GM03348 (cell line): ENCODE results near the gene APP.

Experiments
- DNase-seq: peaks from one replicate; pipeline ENCODE4 v3.0.0; 2012; ENCODE audit warnings: low spot score

The APP gene

GRCh38 chr21:25977068-25977611 is 193.4 kb downstream of the APP start:
- DNase-seq = no peak

GRCh38 chr21:25974964-25975363 is 195.6 kb downstream of the APP start:
- no peak for DNase-seq

- DNase-seq = no peak
These were observed 200.2 kb downstream of the APP start for GRCh38 chr21:25970254-25970930.

GRCh38 chr21:25967901-25968438 is 202.6 kb downstream of the APP start:
- DNase-seq = no peak

- no peak for DNase-seq
These were observed 203.2 kb downstream of the APP start for GRCh38 chr21:25967181-25967900.

GRCh38 chr21:25965951-25966707 is 204.4 kb downstream of the APP start:
- DNase-seq = no peak

- no peak for DNase-seq
These were observed 205.6 kb downstream of the APP start for GRCh38 chr21:25964926-25965325.

GRCh38 chr21:25964015-25964414 is 206.6 kb downstream of the APP start:
- DNase-seq = no peak

GRCh38 chr21:25963181-25963580 is 207.4 kb downstream of the APP start:
- DNase-seq = no peak

- no peak for DNase-seq
These were observed 209.5 kb downstream of the APP start for GRCh38 chr21:25961042-25961441.

- no peak for DNase-seq
These were observed 210.2 kb downstream of the APP start for GRCh38 chr21:25960402-25960801.

GRCh38 chr21:25959799-25960198 is 210.8 kb downstream of the APP start:
- no peak for DNase-seq

GRCh38 chr21:25956993-25957714 is 213.4 kb downstream of the APP start:
- peak; percentile 54 for DNase-seq

- no peak for DNase-seq
These were observed 214.9 kb downstream of the APP start for GRCh38 chr21:25955646-25956045.

- no peak for DNase-seq
These were observed 216.9 kb downstream of the APP start for GRCh38 chr21:25953659-25954058.

GRCh38 chr21:25953196-25953595 is 217.4 kb downstream of the APP start:
- no peak for DNase-seq

- no peak for DNase-seq
These were observed 218.3 kb downstream of the APP start for GRCh38 chr21:25952306-25952705.

GRCh38 chr21:25949701-25950100 is 220.9 kb downstream of the APP start:
- DNase-seq = no peak

GRCh38 chr21:25944672-25945213 is 225.8 kb downstream of the APP start:
- peak; percentile 29 for DNase-seq

GRCh38 chr21:25944082-25944481 is 226.5 kb downstream of the APP start:
- no peak for DNase-seq

GRCh38 chr21:25942135-25942534 is 228.4 kb downstream of the APP start:
- no peak for DNase-seq

GRCh38 chr21:25939396-25939761 is 231.2 kb downstream of the APP start:
- DNase-seq = no peak
